Suppressor macrophage (primary cell): ENCODE measurements around the gene KCNN3.
"Not testable (repeated sequence)": the region's sequence is repeated elsewhere in the genome, so short reads cannot be mapped to it uniquely, and the experiment has no call there.

Experiments
- DNase-seq, 4 experiments: peaks; one replicate each; pipeline ENCODE4 v3.0.0-alpha.2; 2020 to 2022
- total RNA-seq, 17 experiments: gene quantifications; one replicate each; lab custom pipeline; 2026; ENCODE audit warnings: mixed read lengths in 6 of 17, inconsistent platforms in 3 of 17; lab: John Stamatoyannopoulos, UW

KCNN3 gene
- 0 to 5.8 (median 0.06) reads per million in 17 experiments for total RNA-seq

GRCh38 chr1:154870115-154870571 lies at the start of gene KCNN3:
Gene KCNN3, minus strand, starts transcription at chr1:154870281. Its CDS starts 317 bp downstream, at chr1:154869964.
- DNase-seq: peak; percentile 84 to 91 (median 89)

- no peak for DNase-seq
Measured at GRCh38 chr1:154913273-154913672, 43.2 kb upstream of the KCNN3 start.

DNA sequence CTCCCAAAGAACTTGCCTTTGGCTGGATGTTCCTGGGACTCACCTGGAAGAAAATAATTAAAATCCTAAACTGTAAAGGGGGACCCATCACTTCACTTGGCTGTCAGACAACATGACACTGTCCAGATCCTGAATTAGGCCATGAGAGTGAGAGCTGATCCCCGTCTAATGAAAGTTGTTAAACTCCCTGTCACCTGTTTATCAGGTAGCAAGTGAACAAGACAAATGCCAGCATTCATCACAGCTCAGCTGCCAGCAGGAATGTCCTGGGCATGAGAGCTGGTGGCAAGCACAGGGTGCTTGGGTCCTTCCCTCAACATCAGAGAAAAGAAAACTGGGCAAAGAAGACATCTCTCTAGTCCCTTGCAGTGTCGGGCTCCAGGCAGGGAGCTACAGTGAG lies 42.7 kb upstream of the KCNN3 start:
- no peak for DNase-seq

GRCh38 chr1:154911691-154912550 lies 41.8 kb upstream of the KCNN3 start:
- no peak for DNase-seq

GRCh38 chr1:154910851-154911250 lies 40.8 kb upstream of the KCNN3 start:
- DNase-seq: no peak

- DNase-seq: no peak
Measured at GRCh38 chr1:154908937-154909336, 38.9 kb upstream of the KCNN3 start.

DNA sequence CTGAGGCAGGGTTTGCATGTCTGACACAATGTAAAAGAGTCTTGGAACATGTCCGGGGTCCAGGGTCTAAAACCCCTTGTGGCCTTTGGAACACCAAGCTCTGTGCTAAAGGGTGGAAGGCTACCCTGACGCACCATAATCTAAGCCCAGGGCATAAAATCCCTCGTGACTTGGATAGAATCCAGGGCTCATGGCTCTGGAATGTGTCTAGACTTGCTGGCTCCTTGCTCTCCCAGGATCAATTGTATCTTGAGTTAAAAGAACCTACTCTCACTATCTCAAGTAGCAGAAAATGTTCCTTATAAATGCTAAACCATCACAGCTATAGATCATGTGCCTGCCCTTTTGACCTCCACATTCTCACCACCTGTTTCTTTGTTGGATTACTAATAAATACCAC lies 38.0 kb upstream of the KCNN3 start:
- DNase-seq: not testable (repeated sequence)

GRCh38 chr1:154906621-154907081 lies 36.6 kb upstream of the KCNN3 start:
- DNase-seq: peak in 3 of 4 experiments; percentile 17 to 20 (median 17)

DNA sequence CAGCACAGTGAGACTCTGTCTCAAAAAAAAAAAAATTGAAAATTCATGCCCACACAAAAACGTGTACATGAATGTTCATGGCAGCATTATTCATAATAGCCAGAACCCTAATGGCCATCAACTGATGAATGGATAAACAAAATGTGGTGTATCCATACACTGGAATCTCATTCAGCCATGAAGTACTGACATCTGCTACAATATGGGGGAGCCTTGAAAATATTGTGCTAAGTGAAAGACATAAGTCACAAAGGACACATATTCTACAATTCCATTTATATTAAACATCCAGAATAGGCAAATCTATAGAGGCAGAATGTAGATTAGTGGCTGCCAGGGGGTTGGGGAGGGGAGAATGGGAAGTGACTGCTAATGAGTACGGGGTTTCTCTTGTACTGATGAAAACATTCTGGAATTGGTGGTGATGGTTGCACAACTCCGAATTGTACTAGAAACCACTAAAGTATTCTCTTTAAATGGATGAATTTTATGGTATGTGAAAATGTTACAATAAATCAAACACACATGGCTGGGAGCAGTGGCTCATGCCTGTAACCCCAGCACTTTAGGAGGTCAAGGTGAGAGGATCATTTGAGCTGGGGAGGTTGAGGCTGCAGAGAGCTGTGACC lies 33.0 kb upstream of the KCNN3 start:
- no peak for DNase-seq

DNA sequence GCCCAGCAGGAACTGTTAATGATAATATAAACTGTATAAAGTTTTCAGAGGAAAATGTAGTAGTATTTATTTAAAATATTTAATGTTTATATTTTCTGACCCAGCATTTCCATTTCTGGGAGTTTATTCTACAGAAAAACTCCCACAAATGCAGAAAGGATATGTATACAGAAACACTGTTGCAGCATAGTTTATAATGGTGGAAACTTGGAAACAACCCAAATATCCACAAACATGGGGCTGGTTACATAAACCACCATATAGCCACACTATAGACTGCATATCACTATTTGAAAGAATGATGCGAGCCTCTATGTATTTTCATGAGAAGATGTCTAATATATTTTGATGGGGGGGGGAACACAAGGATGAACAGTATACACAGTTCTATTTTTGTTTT lies 31.5 kb upstream of the KCNN3 start:
- DNase-seq: no peak

GRCh38 chr1:154899041-154899440 lies 29.0 kb upstream of the KCNN3 start:
- no peak for DNase-seq

GRCh38 chr1:154896771-154897286 lies 26.7 kb upstream of the KCNN3 start:
- no peak for DNase-seq

DNA sequence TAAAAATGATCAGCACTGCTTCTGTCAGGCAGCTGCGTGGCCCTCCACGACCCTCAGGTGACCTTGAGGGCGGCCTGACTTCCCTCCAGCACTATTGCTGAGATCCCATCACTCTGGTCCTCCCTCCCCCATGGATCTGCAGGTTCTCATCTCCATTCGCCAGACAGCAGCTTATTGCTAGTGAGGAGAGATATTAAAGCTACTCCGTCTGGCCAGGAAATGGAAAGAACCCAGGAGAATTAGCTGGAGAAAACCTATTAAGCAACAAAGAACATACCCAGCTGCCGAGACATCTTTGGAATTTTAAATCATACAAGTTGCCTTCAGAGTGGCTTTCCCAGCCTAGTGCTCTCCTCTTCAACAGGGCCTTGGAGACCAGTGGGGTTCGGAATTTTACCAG lies 25.7 kb upstream of the KCNN3 start:
- DNase-seq: no peak

GRCh38 chr1:154891452-154891851 lies 21.4 kb upstream of the KCNN3 start:
- no peak for DNase-seq

DNA sequence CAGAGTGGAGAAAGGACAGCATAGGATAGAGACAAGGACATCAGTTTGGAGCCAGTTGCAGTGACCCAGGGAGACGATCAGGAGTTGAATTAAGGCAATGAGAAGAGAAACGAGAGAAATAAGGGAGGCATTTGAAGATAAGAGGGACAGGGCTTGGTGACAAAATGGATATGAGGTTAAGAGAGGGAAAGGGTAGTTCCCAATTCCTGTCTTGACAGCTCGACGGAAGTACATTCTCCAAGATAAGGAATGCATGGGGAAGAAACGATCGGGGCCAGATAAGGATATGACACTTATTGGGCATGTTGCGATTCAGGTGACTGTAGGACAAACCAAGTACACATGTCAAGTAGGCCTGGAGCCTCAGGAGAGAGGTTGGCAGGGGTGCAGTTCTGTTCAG lies 18.7 kb upstream of the KCNN3 start:
- no peak for DNase-seq

DNA sequence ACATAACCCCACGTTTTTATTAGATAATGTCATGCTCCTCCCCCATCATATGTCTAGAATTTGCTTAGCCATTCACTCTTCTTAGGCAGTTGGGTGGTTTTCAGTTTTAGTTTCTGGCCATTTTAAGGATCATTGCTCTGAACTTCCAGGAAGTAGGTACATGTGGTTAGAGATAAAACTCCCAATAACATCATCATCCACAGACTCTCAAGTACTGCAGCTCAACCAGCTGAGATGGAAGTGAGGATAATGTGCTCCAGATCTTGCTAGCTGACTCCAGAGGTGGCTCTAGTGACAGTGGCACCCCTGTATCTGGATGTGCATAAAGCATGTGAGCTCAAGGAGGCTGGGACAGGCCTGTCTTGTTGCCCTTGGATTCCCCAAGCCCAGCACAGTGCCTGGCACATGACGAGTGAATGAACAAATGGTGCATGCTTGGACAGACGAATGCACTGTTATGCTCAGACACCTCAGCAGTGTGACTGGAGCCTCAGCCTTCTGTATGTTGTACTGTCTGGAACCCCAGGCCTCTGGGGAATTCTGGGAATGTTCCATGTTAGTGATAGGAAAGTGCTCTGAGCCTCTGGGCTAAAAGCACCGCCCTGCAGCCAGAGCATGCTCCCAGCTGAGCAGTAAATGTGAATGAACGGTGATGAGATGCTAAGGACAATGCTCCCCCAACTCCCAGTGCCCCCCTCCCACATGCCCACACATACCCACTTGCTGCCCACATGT lies 16.4 kb upstream of the KCNN3 start:
- DNase-seq: no peak

- no peak for DNase-seq
Measured at GRCh38 chr1:154884869-154885701, 15.0 kb upstream of the KCNN3 start.

DNA sequence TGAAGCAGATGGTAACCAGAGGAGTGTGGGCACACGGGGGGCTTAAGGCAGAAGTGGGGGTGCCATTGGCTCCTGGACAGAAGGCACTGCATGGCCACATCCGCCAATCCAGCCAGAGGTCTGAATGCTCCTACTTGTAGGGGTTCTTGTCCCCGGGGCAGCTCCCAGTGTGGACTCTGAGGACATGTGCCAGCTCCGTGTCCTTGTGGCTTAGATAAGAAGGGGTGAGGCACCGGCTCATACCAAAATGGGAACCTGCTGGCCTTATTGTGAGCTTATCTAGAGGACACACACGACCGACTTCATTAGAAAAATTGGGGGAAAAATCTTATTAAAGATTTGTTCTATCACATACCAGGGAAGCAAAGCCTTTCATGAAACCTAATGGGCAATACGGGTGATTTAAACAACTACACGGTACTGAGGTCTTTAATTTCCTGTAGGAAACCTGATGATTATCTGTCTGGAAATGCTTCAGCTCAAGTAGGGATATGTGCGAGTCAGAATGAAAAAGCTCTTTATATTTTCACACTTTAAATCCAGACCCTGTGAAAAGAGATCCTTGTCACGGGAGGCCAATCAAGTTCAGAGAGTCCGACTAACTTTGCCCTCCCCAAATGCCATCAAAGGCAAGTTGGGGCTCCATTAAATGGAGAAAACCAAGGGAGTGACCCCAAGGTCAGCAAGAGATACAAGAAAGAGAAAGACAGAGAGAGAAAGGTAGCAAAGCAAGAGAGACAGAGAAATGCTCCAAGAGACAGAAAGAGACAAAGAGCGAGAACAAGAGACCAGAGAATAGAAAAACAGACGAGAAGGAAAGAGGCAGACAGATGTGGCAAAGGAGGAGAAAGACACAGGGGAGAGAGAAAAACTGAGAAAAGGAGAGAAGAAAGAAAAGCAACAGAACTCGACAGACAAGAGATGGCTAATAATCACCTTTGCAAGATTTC lies 14.1 kb upstream of the KCNN3 start:
- no peak for DNase-seq

DNA sequence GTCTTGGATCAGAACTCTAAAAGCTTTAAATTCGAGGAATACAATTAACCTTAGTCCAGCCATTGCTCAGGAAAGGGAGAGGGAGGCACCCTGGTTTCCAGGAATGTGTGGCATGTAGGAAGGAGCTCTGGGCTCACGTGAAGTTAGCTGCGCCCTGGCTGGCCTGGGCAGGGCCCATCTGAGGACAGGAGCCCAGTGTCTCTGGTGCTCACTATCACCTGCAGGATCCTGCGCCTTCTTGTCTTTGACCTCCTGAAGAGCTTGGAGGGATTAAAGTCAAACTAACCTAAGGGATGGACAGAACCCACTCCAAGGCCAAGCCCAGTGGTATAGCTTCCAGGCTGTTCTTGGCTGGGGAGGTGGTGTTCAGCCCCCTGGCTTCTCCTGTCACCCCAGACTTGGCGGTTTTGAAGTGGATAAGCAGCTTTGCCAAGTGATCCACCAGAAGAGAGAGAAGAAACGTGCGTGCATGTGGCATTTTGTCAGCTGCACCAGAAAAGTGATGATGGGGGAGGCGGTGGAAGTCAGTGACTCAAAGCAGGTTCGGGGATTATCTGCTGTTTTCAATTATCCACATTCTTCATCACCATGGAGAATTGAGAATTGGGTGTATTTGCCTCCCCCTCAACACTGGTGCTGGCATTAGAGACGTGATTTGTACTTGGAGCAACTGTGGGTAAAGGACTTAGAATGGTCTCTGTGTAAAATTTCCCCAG lies 11.9 kb upstream of the KCNN3 start:
- no peak for DNase-seq

DNA sequence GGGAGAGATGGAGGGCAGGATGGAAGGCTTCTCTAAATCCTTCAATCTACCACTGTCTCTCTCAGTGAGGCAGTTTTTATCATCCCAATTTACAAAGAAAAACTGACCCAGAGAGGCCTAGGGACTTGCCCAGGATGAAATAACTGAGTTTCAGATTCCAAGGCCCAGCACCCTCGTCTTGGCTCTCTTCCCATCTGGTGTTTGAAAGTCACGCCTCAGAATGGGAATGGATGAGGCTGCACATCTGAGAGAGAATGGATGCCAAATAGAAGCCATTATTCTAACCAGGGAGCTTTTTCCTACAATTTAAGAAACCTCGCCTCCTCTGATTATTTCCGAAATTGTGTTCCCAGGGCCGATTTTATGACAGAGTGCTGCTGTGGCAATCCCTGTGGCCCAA lies 10.6 kb upstream of the KCNN3 start:
- no peak for DNase-seq
